HCT116 (cell line): ENCODE data around the gene CDK8. TPM values are rescaled to one million over a fixed set of nuclear protein-coding genes. Genes with fewer than 3 reads are reported as not detected.

Source experiments
- ATAC-seq: fragments of 200-7000 bp; cut with Tn5 transposase; 2 replicates; pipeline ENCODE4 v1.9.1; 2020; ENCODE audit warnings: mild to moderate bottlenecking, moderate library complexity
- BruUV-seq: library from RNA; stranded (reverse); fragments of 400-500 nt; replicated peaks from 2 replicates; lab custom pipeline; 2021; lab: Mats Ljungman, UMichigan
- CTCF ChIA-PET: fragments of 300-600 bp; sonication (Branson Sonifier 250); formaldehyde crosslinking; loops from one replicate; lab custom pipeline; 2021; ENCODE audit warnings: antibody characterized with exemption; lab: Charles Lee
- POLR2A ChIA-PET: fragments of 300-600, 350-600 bp; sonication (Branson Sonifier 250); formaldehyde crosslinking; loops from one replicate; lab custom pipeline; 2021; ENCODE audit warnings: antibody characterized with exemption; lab: Charles Lee
- RAD21 ChIA-PET, 2 experiments: fragments of 300-600 bp; sonication (Branson Sonifier 250); formaldehyde crosslinking; loops; one replicate each; lab custom pipeline; 2023; ENCODE audit warnings: low total read pairs in 2 of 2; ENCODE audit not compliant: uncharacterized antibody in 2 of 2, unreplicated experiment in 2 of 2, low non-redundant PET in 1 of 2; lab: Charles Lee
- DNase-seq: peaks from one replicate; pipeline ENCODE4 v3.0.0-alpha.2; 2010; ENCODE audit warnings: low read depth, low spot score
- H2AFZ ChIP-seq: fragments of 200-600 bp; shearing (Covaris generic), sonication (generic); 2 replicates; pipeline ENCODE4 v1.6.1; 2017; ENCODE audit warnings: low read depth, mixed run types, mixed read lengths, antibody characterized with exemption, low read length; ENCODE audit not compliant: poor library complexity, severe bottlenecking
- H3K27ac ChIP-seq: 2 replicates; pipeline ENCODE4 v1.5.1; 2012; ENCODE audit warnings: low read depth, low read length
- H3K27me3 ChIP-seq: fragments of 200-600 bp; sonication (generic); 2 replicates; pipeline ENCODE4 v1.6.1; 2016; ENCODE audit warnings: mixed run types, low read length, mixed read lengths; ENCODE audit not compliant: insufficient read depth
- H3K36me3 ChIP-seq, 2 experiments: fragments of 200-500 bp in 1 of 2; fragments of 200-600 bp in 1 of 2; sonication (Bioruptor generic) in 1 of 2; sonication (generic) in 1 of 2; 2 replicates each; pipeline versions ENCODE4 v1.5.1 to v1.6.1; 2014 to 2016; ENCODE audit warnings: low read length in 2 of 2, inconsistent platforms in 1 of 2, mixed read lengths in 1 of 2, mixed run types in 1 of 2; ENCODE audit not compliant: insufficient read depth in 2 of 2, control insufficient read depth in 1 of 2
- H3K4me1 ChIP-seq, 2 experiments: fragments of 200-600 bp in 1 of 2; sonication (generic) in 1 of 2; 2 replicates each; pipeline versions ENCODE4 v1.5.1 to v1.6.1; 2012 to 2017; ENCODE audit warnings: low read length in 2 of 2, inconsistent platforms in 1 of 2, mild to moderate bottlenecking in 1 of 2, mixed read lengths in 1 of 2, mixed run types in 1 of 2, moderate library complexity in 1 of 2; ENCODE audit not compliant: insufficient read depth in 2 of 2, control insufficient read depth in 1 of 2
- H3K4me2 ChIP-seq: fragments of 200-600 bp; sonication (generic); 2 replicates; pipeline ENCODE4 v1.6.1; 2017; ENCODE audit warnings: mixed run types, low read length, mixed read lengths
- H3K4me3 ChIP-seq, 2 experiments: fragments of 200-600 bp in 1 of 2; sonication (generic) in 1 of 2; replicated peaks in 1 of 2; 2 replicates each; pipeline ENCODE4 v1.5.1; 2011 to 2016; ENCODE audit warnings: low read length in 2 of 2, control low read depth in 1 of 2, low read depth in 1 of 2, mild to moderate bottlenecking in 1 of 2, mixed read lengths in 1 of 2, mixed run types in 1 of 2
- H3K79me2 ChIP-seq: fragments of 200-600 bp; sonication (generic); 2 replicates; pipeline ENCODE4 v1.6.1; 2017; ENCODE audit warnings: mild to moderate bottlenecking, mixed run types, low read length, moderate library complexity, mixed read lengths; ENCODE audit not compliant: insufficient read depth
- H3K9ac ChIP-seq: fragments of 200-600 bp; sonication (generic); 2 replicates; pipeline ENCODE4 v1.6.1; 2016; ENCODE audit warnings: low read length, mixed read lengths
- H3K9me2 ChIP-seq: fragments of 200-600 bp; sonication (generic), shearing (Covaris generic); 2 replicates; pipeline ENCODE4 v1.6.1; 2017; ENCODE audit warnings: mixed run types, mild to moderate bottlenecking, moderate library complexity; ENCODE audit not compliant: insufficient read depth
- H3K9me3 ChIP-seq, 2 experiments: fragments of 200-500 bp in 1 of 2; fragments of 200-600 bp in 1 of 2; sonication (Bioruptor generic) in 1 of 2; sonication (generic) in 1 of 2; 2 replicates each; pipeline ENCODE4 v1.6.1; 2014 to 2017; ENCODE audit warnings: low read length in 2 of 2, mixed read lengths in 2 of 2, inconsistent platforms in 1 of 2, low read depth in 1 of 2, mild to moderate bottlenecking in 1 of 2, mixed run types in 1 of 2, moderate library complexity in 1 of 2; ENCODE audit not compliant: control insufficient read depth in 1 of 2, insufficient read depth in 1 of 2
- H4K20me1 ChIP-seq: fragments of 200-600 bp; sonication (generic), shearing (Covaris generic); 2 replicates; pipeline ENCODE4 v1.6.1; 2017; ENCODE audit warnings: mixed run types, mild to moderate bottlenecking, moderate library complexity; ENCODE audit not compliant: insufficient read depth
- CBX3 ChIP-seq: IDR thresholded peaks from 2 replicates; pipeline ENCODE4 v1.6.1; 2012; ENCODE audit warnings: low read depth
- CEBPB ChIP-seq: IDR thresholded peaks from 2 replicates; pipeline ENCODE4 v1.6.1; 2012; ENCODE audit warnings: low read depth
- EGR1 ChIP-seq: IDR thresholded peaks from 2 replicates; pipeline ENCODE4 v1.6.1; 2012; ENCODE audit warnings: low read depth
- EZH2phosphoT487 ChIP-seq: fragments of 200-600 bp; IDR thresholded peaks from 2 replicates; pipeline ENCODE4 v1.6.1; 2018; ENCODE audit warnings: antibody characterized with exemption, borderline replicate concordance
- FOSL1 ChIP-seq: IDR thresholded peaks from 2 replicates; pipeline ENCODE4 v1.6.1; 2012; ENCODE audit warnings: low read depth
- JUND ChIP-seq: IDR thresholded peaks from 2 replicates; pipeline ENCODE4 v1.6.1; 2012
- POLR2A ChIP-seq: IDR thresholded peaks from 2 replicates; pipeline ENCODE4 v1.7.0; 2011; ENCODE audit warnings: borderline replicate concordance; ENCODE audit not compliant: insufficient read depth, insufficient read length; ENCODE audit errors: extremely low read depth
- POLR2AphosphoS5 ChIP-seq: IDR thresholded peaks from 2 replicates; pipeline ENCODE4 v1.6.1; 2011; ENCODE audit warnings: mild to moderate bottlenecking, low read depth, low read length, moderate library complexity
- RAD21 ChIP-seq: IDR thresholded peaks from 2 replicates; pipeline ENCODE4 v1.6.1; 2012; ENCODE audit warnings: low read depth, mild to moderate bottlenecking
- SIN3A ChIP-seq: IDR thresholded peaks from 2 replicates; pipeline ENCODE4 v1.6.1; 2012; ENCODE audit warnings: low read depth
- SP1 ChIP-seq: IDR thresholded peaks from 2 replicates; pipeline ENCODE4 v1.6.1; 2012; ENCODE audit warnings: low read depth
- SRF ChIP-seq: IDR thresholded peaks from 2 replicates; pipeline ENCODE4 v1.6.1; 2012; ENCODE audit warnings: low read depth
- TCF7L2 ChIP-seq: IDR thresholded peaks from 2 replicates; pipeline ENCODE4 v1.7.0; 2011; ENCODE audit warnings: borderline replicate concordance, inconsistent platforms; ENCODE audit not compliant: insufficient read depth, insufficient read length; ENCODE audit errors: extremely low read depth
- YY1 ChIP-seq: IDR thresholded peaks from 2 replicates; pipeline ENCODE4 v1.6.1; 2011; ENCODE audit warnings: low read length, low read depth, moderate library complexity, mild to moderate bottlenecking; ENCODE audit not compliant: insufficient replicate concordance; ENCODE audit errors: extremely low read depth
- ZBTB33 ChIP-seq: IDR thresholded peaks from 2 replicates; pipeline ENCODE4 v1.6.1; 2011; ENCODE audit warnings: mild to moderate bottlenecking, low read length, moderate library complexity; ENCODE audit not compliant: insufficient replicate concordance; ENCODE audit errors: extremely low read depth
- ZFX ChIP-seq: fragments of 450-650 bp; IDR thresholded peaks from 2 replicates; pipeline ENCODE4 v1.6.1; 2017
- intact Hi-C: fragments of 100-400 bp; cut with micrococcal nuclease; formaldehyde crosslinking; loops from 2 replicates; pipeline ENCODE4 v1.10.0; 2022
- total RNA-seq: library from RNA; stranded (reverse); gene quantifications from one replicate; pipeline ENCODE4 v1.2.1, GENCODE V29; 2021; ENCODE audit not compliant: unreplicated experiment
- TF ChIP-seq, protein P1 (sequence below): IDR thresholded peaks from 2 replicates; pipeline ENCODE4 v1.6.1; 2012; ENCODE audit warnings: low read depth
- TF ChIP-seq, protein P2 (sequence below), 3 experiments: fragments of 200-600 bp in 1 of 3; sonication (generic) in 1 of 3; IDR thresholded peaks in 2 of 3; conservative IDR thresholded peaks in 1 of 3; 2 replicates each; pipeline ENCODE4 v1.5.1; 2012 to 2017; ENCODE audit warnings: low read depth in 2 of 3, low read length in 2 of 3, antibody characterized with exemption in 1 of 3, borderline replicate concordance in 1 of 3, control low read depth in 1 of 3, mild to moderate bottlenecking in 1 of 3, mixed read lengths in 1 of 3, mixed run types in 1 of 3, moderate library complexity in 1 of 3; ENCODE audit not compliant: insufficient read depth in 1 of 3
- TF ChIP-seq, protein P3 (sequence below): IDR thresholded peaks from 2 replicates; pipeline ENCODE4 v1.6.1; 2012
- TF ChIP-seq, protein P4 (sequence below): IDR thresholded peaks from 2 replicates; pipeline ENCODE4 v1.6.1; 2012

The CDK8 gene
- total RNA-seq, 1 experiment from 2014 or later: 23.8 TPM

- DNase-seq (no peak), ATAC-seq (no peak)
- Histone ChIP-seq H4K20me1 (no peaks in the 10 kb centered on the region), H3K27me3 (no peaks in the 10 kb centered on the region), H3K4me1 (no peaks in the 10 kb centered on the region), H3K36me3 (no peaks in the 10 kb centered on the region), H3K27ac (no peak overlapping the region), H3K79me2 (no peaks in the 10 kb centered on the region; the same call in 1 of the 2 replicates), H3K9ac (no peak overlapping the region), H3K4me3 (no peak overlapping the region), H3K9me3 (no peaks in the 10 kb centered on the region)
- ChIA-PET RAD21 (no interaction called here), POLR2A (no interaction called here), CTCF (no interaction called here)
- intact Hi-C loops: no loop called here
- no peak for TF ChIP-seq SP1
- TF ChIP-seq YY1: no peak
- no peak for TF ChIP-seq ZBTB33
- no peak for TF ChIP-seq SRF
- TF ChIP-seq, protein P1, sequence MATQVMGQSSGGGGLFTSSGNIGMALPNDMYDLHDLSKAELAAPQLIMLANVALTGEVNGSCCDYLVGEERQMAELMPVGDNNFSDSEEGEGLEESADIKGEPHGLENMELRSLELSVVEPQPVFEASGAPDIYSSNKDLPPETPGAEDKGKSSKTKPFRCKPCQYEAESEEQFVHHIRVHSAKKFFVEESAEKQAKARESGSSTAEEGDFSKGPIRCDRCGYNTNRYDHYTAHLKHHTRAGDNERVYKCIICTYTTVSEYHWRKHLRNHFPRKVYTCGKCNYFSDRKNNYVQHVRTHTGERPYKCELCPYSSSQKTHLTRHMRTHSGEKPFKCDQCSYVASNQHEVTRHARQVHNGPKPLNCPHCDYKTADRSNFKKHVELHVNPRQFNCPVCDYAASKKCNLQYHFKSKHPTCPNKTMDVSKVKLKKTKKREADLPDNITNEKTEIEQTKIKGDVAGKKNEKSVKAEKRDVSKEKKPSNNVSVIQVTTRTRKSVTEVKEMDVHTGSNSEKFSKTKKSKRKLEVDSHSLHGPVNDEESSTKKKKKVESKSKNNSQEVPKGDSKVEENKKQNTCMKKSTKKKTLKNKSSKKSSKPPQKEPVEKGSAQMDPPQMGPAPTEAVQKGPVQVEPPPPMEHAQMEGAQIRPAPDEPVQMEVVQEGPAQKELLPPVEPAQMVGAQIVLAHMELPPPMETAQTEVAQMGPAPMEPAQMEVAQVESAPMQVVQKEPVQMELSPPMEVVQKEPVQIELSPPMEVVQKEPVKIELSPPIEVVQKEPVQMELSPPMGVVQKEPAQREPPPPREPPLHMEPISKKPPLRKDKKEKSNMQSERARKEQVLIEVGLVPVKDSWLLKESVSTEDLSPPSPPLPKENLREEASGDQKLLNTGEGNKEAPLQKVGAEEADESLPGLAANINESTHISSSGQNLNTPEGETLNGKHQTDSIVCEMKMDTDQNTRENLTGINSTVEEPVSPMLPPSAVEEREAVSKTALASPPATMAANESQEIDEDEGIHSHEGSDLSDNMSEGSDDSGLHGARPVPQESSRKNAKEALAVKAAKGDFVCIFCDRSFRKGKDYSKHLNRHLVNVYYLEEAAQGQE: no peak
- TF ChIP-seq, protein P2, sequence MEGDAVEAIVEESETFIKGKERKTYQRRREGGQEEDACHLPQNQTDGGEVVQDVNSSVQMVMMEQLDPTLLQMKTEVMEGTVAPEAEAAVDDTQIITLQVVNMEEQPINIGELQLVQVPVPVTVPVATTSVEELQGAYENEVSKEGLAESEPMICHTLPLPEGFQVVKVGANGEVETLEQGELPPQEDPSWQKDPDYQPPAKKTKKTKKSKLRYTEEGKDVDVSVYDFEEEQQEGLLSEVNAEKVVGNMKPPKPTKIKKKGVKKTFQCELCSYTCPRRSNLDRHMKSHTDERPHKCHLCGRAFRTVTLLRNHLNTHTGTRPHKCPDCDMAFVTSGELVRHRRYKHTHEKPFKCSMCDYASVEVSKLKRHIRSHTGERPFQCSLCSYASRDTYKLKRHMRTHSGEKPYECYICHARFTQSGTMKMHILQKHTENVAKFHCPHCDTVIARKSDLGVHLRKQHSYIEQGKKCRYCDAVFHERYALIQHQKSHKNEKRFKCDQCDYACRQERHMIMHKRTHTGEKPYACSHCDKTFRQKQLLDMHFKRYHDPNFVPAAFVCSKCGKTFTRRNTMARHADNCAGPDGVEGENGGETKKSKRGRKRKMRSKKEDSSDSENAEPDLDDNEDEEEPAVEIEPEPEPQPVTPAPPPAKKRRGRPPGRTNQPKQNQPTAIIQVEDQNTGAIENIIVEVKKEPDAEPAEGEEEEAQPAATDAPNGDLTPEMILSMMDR (IDR thresholded peaks at IDR 0.05 in 2 of 3, conservative IDR thresholded peaks at IDR 0.05 in 1 of 3; ENCODE audit: borderline replicate concordance in 1 of 3, insufficient read depth in 1 of 3, low read depth in 2 of 3, low read length in 2 of 3): no peak
- TF ChIP-seq FOSL1: no peak
- no peak for TF ChIP-seq CBX3
- TF ChIP-seq CEBPB: no peak
- no peak for TF ChIP-seq RAD21
- TF ChIP-seq EGR1: no peak
- TF ChIP-seq, protein P3, sequence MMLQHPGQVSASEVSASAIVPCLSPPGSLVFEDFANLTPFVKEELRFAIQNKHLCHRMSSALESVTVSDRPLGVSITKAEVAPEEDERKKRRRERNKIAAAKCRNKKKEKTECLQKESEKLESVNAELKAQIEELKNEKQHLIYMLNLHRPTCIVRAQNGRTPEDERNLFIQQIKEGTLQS: no peak
- TF ChIP-seq SIN3A: no peak
- TF ChIP-seq, protein P4, sequence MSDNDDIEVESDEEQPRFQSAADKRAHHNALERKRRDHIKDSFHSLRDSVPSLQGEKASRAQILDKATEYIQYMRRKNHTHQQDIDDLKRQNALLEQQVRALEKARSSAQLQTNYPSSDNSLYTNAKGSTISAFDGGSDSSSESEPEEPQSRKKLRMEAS: no peak
- TF ChIP-seq EZH2phosphoT487: no peak
- no peak for TF ChIP-seq ZFX
- no peak for TF ChIP-seq JUND
- no peak for TF ChIP-seq TCF7L2
- TF ChIP-seq POLR2AphosphoS5: no peak
- no peak for TF ChIP-seq POLR2A
- TF ChIP-seq, all 23 proteins: peak for 0
- H3K9me2 ChIP-seq: no peaks in the 10 kb centered on the region
- H2AFZ ChIP-seq: no peak overlapping the region
- BruUV-seq: no TSS peak
- H3K4me2 ChIP-seq: no peak overlapping the region
These were observed 91.1 kb downstream of the CDK8 start for GRCh38 chr13:26344980-26345379.
